GM21515 (cell line): Measurements from ENCODE around the gene ZFP92.

Experiments
- ATAC-seq: cut with Tn5 transposase; IDR thresholded peaks from one replicate; pipeline ENCODE4 v1.9.1; 2021; ENCODE audit not compliant: unreplicated experiment

Gene ZFP92, protein sequence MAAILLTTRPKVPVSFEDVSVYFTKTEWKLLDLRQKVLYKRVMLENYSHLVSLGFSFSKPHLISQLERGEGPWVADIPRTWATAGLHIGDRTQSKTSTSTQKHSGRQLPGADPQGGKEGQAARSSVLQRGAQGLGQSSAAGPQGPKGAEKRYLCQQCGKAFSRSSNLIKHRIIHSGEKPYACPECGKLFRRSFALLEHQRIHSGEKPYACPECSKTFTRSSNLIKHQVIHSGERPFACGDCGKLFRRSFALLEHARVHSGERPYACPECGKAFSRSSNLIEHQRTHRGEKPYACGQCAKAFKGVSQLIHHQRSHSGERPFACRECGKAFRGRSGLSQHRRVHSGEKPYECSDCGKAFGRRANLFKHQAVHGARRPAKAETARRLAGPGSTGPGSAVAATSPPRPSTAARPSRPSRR

DNA sequence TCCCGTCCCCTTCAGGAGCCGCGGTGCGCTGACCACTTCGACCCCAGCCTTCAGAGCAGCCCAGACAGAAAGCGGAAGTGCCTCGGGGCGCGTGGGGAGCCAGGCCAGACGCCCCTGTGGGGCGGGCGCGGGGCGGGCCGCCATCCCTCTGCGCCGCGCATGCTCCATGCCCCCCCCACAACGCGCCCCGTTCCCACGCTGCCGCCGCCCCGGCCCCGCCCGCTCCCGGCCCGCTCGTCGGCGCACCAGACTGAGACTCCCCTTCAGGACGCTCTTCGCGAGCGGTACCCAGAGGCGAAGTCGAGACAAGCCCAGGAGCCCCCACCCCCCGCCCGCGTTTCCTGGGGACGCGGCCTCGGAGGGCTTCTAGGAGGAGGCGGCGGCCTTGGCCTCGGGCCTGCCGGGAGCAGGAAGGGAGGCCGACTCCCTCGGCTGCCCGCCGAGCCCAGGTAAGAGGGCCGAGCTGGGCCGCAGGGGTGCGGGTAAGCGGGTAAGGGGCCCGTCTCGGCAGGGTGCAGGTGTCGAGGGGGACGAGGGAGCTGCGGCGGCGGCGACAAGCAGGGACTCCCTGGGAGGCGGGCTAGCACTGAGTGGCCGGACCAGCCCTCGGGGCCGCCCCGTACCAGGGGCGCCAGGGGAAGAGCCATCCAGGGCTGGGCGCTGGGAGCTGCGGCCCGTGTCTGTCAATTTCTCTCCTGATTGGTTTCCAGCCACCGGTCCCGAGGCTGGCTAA, at the start of gene ZFP92:
Gene ZFP92 (plus strand): TSS at position 218 of the 733 bp plus-strand sequence. CDS start 6,851 bp downstream, outside the sequence.
- peak; percentile 64 for ATAC-seq

DNA sequence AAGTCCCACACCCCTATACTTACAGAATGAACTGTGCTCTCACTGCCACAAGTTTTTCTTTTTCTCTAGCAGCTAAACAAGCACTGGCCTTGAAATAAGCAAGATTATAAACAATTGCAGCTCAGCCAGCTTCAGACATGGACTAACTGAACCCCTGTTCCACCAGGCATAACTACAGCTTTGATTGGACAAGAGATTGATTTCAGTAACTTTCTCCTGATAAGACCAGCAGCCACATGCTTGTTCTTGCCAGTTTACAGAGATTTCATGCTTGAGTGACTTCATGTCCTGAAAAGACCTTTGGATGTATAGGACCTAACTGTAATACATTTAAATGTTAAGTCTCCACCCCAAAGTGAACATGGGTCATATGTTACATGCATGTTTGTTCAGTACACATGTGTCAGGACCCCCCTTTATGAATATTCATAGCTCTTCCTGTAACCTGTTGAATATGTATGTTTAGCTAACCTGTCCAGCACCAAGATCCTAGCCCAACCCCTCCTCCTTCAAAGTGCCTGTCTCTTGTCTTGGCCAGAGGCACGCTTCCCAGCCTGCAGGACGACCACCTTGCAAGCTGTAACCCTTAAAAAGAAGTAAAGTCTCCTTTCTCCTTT, 49.4 kb upstream of the ZFP92 start:
- ATAC-seq, result no peak

DNA sequence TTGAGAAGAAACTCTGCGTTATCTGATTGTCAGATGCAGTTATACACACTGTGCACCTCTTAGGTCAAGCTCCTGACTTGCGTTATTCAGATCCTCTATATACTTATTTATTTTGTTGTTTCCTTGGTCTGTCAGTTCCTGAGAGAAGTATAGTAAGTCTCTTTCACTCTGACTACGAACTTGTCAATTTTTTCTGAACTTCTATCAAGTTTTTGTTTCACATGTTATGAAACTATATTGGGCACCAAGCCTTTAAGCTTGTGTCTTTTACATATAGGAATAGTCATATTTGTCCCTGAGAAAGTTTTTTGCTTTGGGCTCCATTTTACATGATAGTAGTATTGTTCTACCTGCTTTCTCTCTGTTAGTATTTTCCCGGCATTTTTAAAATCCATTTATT, 45.6 kb upstream of the ZFP92 start:
- ATAC-seq, result no peak

DNA sequence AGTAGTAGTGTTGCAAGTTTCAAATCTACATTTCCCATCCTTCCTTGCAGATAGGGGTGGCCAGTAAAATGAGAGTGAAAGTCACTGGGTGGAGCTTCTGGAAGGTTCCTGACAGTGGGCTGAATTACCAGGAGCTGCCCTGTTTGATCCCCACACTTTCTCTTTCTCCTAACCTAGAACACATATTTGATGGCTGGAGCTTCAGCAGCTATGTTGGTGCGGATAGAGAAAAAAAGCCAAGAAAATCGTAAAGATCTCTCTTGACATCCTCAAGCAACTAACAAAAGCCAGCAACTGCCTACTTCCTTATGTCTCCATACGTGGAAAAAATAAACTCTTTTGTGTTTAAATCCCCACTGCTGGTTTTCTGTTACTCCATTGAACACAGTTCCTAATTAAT, 45.2 kb upstream of the ZFP92 start:
- ATAC-seq, result no peak

DNA sequence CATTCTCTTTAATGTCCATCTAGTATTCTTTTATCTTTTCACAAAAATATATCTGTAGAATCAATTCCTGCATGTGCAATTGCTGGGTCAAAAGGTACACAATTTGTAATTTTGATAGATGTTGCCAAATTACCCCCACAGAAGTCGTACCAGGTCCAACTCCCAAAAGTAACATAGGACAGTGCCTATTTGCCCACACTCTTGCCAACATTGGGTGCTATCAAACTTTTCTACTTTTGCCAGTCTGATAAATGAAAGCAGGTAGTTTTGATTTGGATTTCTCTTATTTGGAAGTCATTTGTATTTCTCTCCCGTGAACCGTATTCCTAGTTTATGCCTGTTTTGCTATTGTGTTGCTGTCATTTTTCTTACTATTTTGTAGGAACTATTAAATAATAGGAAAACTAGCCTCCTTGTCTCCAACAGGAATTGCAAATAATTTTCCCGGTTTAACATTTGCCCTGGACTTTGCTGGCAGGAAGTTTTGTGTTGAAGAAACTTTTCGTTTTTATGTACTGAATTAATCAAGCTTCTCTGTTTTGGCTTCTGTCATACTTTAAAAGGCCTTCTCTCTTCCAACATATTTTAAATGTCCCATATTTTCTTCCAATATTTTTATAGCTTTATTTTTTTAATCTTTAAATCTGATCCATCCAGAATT, 44.3 kb upstream of the ZFP92 start:
- no peak for ATAC-seq

DNA sequence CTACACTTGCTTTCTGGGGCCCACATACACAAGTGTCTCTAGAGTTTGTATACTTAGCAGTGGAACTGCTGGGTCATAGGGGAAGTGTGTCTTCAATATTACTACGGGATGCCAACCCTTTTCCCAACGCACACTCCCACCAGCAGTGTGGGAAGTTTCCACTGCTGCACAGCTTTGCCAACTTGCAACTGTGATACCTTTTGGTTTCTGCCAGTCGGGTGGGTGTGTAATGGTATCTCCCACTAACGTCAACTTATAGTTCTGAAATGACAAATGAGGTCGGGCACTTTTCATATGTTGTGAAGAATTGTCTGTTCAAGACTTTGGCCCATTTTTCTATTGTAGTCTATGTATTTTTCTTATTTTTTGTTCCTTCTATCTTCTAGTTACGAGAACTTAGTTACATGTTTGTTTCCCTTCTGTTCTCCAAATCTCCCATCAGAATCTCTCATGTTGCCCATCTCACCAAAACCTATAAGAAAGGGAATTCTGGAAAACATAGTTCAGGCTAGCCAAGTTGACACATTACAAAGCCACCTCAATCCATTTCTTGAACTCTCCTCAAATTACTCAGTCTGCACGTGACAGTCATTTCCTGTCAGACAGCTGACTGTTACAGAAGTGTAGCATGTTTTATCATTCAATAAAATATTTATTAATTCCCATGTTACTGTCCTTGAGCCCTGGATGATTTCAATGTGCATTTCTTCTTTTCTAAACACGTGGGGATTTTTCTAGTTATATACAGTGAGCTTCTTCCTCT, 40.8 kb upstream of the ZFP92 start:
- ATAC-seq, result no peak

DNA sequence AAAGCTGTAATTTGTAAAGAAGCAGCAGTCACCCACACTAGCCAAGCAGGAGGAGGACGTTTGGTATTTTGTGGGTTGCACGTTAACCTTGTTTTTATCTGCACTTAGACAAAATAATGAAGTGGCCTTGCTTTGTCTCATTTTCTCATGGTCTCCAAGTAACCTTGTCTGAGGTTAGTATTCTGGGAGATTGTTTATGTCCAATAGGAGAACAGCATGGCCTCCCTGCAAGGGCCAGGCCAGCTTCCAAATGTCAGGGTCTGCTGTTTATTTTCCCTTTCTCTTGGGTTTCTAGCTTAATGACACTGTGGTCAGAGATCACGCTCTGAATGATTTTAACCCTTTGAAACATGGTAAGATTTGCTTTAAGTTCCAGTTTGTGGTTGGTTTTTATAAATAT, 40.0 kb upstream of the ZFP92 start:
- ATAC-seq, result no peak

DNA sequence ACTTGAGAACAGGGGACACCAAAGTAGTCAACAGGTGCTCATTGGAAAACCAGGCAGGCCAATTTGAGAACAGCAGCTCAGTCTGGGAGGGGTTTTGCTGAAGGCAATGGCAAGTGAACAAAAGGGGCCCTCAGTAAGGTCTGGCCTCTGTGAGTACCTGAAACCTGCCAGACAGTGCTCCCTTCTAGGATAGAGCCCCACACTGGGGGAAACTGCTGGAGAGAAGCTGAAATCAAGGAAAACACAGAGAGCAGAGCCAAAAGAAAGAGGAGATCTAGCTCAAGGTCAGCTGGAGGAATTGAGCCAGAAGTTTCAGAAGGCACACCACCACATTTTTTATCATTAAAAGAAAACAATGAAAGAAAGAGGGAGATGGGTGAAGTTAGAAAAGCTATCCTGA, 38.3 kb upstream of the ZFP92 start:
- ATAC-seq, result no peak

DNA sequence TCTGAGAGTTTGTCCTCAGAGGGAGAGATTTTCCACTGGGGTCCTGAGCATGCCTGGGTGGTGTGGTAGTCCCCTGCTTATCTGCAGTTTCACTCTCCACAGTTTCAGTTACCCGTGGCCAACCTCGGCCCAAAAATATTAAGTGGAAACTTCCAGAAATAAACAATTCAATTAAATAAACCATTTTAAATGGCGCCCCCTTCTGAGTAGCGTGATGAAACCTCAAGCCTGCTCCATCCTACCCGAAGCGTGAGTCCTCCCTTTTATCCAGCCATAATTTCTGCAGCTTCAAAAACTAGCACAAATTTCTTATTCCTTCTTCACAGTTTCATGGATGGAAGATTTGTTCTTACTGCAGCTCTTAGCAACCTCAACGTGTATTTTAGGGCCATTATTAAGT, 36.8 kb upstream of the ZFP92 start:
- ATAC-seq, result no peak

DNA sequence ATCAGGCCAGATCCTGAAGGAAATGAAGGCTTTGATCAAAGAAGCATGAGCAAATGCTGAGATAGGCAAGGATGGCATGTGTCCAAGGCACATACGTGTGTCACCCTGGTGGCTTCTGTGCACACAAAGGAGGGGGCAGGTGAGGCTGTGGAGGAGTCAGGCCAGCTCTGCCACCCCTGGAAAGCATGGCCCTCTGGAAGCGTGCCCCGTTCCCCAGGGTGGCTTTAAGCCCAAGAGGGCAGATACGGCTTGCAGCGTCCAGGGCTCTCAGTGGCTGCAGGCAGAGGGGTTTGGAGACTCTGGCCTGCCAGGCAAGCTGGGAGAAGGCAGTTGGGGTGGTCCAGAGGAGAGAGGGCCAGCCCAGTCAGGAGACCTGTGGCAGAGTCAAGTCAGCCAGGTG, 35.7 kb upstream of the ZFP92 start:
- ATAC-seq, result no peak

DNA sequence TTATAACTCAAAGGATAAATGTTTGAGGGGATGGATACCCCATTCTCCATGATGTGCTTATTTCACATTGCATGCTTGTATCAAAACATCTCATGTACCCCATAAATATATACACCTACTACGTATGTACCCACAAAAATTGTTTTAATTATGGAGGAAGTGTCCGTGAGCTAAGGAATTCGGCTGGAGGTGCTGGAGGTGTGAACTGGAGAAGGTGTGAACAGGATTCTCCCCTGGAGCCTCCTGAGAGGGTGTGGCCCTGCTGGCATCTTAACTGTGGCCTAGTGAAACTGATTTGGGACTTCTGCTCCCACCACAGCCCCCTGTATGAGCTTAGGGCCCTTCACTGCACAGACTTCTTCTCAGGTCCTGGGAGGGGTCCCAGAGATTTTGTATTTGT, 33.5 kb upstream of the ZFP92 start:
- ATAC-seq, result no peak

DNA sequence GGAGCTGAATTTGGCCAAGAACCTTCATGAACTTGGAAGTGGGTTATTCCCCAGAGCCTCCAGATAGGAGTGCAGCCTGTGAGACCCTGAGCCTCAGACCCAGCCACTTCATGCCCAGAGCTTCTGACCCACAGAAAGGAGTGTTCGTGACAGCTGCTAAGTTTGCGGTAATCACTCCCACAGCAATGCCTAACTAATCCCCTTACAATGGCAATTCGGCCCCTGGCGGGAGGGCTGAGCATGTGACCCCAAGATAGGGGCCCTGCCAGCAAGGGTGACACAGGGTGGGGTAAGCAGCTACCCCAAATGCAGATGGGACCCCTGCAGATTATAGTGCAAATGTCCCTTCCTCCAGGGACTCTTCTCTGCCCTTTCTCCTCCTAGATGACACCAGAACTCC, 32.7 kb upstream of the ZFP92 start:
- ATAC-seq, result no peak

DNA sequence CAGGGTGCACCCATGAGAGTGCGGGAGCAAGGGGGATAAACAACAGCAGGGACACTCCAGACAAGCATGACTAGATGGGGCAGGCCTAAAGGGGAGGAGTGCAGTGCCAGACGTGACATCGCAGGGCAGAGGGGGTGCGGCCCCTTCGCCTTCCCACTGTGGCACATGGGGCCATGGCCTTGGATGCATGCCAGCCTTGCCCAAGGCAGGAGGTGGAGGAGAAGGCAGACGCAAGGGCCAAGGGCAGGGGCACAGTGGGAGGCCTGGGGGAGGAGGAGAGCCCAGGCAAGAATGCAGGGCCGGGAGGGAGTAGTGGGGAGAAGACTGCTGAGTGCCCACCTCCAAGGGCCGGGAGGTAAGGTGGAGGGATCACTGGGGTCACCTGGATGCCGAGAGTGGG, 31.8 kb upstream of the ZFP92 start:
- ATAC-seq, result no peak

DNA sequence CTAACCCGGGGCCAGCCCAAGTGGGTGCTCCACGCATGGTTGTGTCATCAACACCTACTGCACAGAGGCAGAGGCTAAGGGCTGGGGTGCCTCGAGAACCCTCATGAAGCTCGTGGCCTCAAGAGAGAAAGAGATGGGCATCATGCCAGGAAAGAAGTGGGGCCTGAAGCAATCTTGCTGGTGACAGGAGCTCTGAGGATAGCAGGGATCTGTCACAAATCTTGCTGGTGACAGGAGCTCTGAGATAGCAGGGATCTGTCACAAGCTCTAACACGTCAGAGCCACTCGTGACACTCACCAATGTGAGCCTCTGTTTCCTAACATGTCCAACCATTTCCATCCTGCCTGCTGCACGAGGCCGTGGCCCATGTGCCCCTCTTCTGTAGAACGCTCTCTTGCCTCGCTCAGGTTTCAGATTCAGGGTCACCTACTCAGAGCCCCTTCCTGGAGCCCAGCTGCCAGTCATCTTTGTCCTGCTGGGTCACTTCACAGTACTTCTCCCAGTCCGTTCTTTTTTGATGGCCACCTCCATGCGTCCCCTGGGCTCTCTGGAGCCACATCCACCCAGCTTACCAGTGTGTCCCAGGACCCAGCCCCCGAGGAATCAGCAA, 31.2 kb upstream of the ZFP92 start:
- ATAC-seq, result no peak

DNA sequence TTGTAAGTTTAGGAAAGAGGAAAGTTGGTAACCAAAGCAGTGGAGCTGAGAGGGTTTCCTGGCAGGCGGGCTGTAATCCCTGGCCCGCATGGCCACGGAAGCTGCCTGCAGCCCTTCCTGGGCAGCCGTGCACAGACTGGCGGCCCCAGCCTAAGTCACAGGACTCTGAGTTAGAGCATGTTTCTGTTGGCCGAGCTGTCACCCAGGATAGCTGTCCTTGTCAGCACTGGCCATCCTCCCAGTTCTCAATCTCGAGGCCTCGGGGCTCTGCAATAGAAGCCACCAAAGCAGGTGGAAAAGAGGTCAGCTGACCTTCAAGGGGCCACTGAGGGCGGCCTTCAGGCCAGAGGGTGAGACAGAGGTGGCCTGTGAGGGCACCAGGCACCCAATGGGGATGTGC, 30.6 kb upstream of the ZFP92 start:
- no peak for ATAC-seq

DNA sequence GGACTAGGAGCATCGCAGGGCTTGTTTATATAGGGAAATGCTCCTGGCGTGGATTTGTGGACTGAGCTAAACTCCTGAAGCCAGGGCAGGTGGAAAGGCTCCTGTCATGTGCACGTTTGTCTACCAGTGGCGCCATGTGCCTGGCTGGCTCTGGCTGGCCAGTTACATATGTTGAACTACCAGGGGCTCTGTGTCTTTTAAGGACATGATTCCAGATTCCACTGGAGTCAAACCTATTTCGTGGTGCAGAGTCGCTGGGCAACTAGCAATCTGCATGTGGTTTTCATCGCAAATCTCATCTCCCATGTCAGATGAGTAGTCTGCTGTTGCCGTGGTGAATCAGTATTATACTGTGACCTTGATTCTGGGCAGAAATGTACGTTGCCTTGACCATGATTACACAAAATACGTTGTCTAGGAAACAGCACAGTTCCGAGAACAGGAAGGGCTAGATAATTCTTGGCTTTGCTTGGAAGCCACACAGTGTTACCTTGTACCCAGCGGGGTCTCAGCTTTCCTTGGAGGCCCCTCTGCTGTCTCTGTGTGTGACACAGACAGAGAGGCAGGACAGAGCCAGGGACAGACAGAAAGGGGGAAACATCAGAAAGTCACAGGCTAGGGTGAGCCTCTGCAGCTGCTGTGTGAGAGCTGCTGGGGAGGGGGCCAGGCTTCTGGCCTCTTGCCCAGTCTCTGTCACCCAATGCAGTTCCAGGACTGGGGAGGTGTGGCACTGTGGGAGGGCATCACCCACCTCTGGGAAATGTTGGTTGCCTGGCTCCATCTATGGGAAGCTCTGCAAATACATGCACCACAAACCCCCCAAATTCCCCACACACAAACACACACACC, 29.4 kb upstream of the ZFP92 start:
- no peak for ATAC-seq

DNA sequence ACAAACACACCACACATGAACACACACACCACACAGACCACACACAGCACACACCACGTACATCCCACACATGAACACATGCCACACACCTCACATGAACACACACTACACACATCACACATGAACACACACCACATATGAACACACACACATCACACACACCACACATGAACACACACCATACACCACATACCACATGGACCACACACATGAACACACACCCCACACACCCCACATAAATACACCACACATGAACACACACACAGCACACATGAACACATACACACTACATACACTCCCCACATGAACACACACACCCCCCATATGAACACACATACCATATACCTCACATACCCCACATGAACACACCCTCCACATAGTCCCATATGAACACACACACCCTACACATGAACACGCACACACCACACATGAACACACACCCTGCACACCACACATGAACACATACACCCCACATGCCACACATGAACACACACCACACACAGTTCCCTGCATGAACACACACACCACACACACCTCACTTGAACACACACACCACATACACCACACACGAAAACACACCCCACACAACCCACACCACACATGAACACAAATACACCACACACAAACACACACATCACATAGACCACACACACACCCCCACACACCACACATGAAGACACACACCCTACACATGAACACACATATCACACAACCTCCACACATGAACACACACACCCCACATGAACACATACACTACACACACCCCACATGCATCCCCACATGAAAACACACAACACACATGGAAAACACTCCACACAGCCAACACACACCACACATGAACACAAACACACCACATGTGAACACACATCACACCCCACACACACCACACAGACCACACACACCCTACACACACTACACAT, 28.4 kb upstream of the ZFP92 start:
- no peak for ATAC-seq

DNA sequence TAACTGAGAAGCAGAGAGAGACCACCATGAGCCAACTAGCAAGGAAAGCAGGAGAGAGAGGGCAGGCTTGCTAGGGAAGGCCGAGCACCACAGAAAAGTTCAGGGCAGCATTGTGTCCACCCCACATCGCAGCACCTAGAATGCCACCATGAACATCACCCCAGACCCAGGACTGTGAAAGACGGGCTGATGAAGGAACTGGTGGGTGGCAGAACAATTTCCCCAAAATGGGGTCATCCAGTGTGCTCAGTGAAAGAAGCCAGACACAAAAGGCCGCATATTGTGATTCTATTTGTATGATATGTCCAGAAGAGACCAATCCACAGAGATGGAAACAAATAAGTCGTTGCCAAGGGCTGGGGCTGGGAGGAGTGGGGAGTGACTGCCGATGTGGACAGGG, 26.9 kb upstream of the ZFP92 start:
- ATAC-seq, result no peak
